Psoas muscle (tissue), 8 donors: ENCODE data around the gene BRD4. TPM values are rescaled to one million over a fixed set of nuclear protein-coding genes. Genes with fewer than 3 reads are reported as not detected.

Source experiments
- ATAC-seq, 4 donors: fragments of 200-7000 bp; cut with Tn5 transposase; one replicate each; pipeline ENCODE4 v1.9.1; 2020; ENCODE audit warnings: moderate library complexity in 3 of 4, mild to moderate bottlenecking in 2 of 4
- DNase-seq, 2 donors: peaks; one replicate each; pipeline ENCODE4 v3.0.0-alpha.2; 2020
- H3K27ac ChIP-seq: fragments of 200-600 bp; one replicate; pipeline ENCODE4 v1.8.0; 2022
- H3K27me3 ChIP-seq, 3 donors: fragments of 200-600 bp in 1 of 3; one replicate each; pipeline versions ENCODE4 v1.6.1 to v1.8.0; 2013 to 2022; ENCODE audit warnings: low read length in 2 of 3, mild to moderate bottlenecking in 2 of 3, moderate library complexity in 1 of 3; ENCODE audit not compliant: insufficient read depth in 3 of 3
- H3K36me3 ChIP-seq, 2 donors: fragments of 200-600 bp in 1 of 2; one replicate each; pipeline versions ENCODE4 v1.6.1 to v1.8.0; 2013 to 2022; ENCODE audit warnings: low read depth in 1 of 2, mild to moderate bottlenecking in 1 of 2, moderate library complexity in 1 of 2; ENCODE audit not compliant: insufficient read depth in 1 of 2
- H3K4me1 ChIP-seq: fragments of 200-600 bp; one replicate; pipeline ENCODE4 v1.8.0; 2022
- H3K4me3 ChIP-seq: fragments of 200-600 bp; one replicate; pipeline ENCODE4 v1.8.0; 2022; ENCODE audit warnings: mild to moderate bottlenecking
- H3K9me3 ChIP-seq: fragments of 200-600 bp; one replicate; pipeline ENCODE4 v1.8.0; 2022
- CTCF ChIP-seq: fragments of 200-600 bp; IDR thresholded peaks from one replicate; pipeline ENCODE4 v1.8.0; 2022; ENCODE audit warnings: antibody characterized with exemption
- WGBS, 3 donors: extraction: QIAGEN DNeasy Blood & Tissue Kit; methylation state at CpG; one replicate each; pipeline versions ENCODE4 v1.1.6 to v1.1.7; 2013; 5-methylcytosine and 5-hydroxymethylcytosine counted together
- intact Hi-C, 2 donors: fragments of 100-400 bp; cut with DNase I; formaldehyde crosslinking; loops; one replicate each; pipeline versions ENCODE4 v1.11.0 to v1.14.2; 2022
- polyA plus RNA-seq, 3 donors: library from polyadenylated mRNA; stranded (reverse); fragments of 200-250 nt; gene quantifications; one replicate each; pipeline ENCODE4 v1.2.3, GENCODE V29; 2013
- total RNA-seq, 4 donors: library from RNA; stranded (reverse); fragmentation: NEBNext Ultra II Directional in 2 of 4; extraction: Animal tissue kit (Norgen Biotek cat#: 25700) in 2 of 4; gene quantifications; one replicate each; pipeline versions ENCODE4 v1.2.1 to v1.2.4, GENCODE V29; 2021 to 2023
- donor health status: healthy with polysubstance abuse.
- donor health status: DM: no; HTN: no; CAD: no; lungs with moderate emphysema.
- donor health status: Bipolar disorder and iron deficiency.
- donor health status: healthy.
- donor health status: DM: yes; HTN: yes; CAD: no.
- donor health status: DM: no; HTN: no; CAD: no.
- donor health status: DM: no; HTN: no; CAD: no.
- donor health status: DM: yes; HTN: yes; CAD: no.

Gene BRD4
- total and polyA plus RNA-seq, 7 donors: 42.6 to 120 (median 98.6) TPM

DNA sequence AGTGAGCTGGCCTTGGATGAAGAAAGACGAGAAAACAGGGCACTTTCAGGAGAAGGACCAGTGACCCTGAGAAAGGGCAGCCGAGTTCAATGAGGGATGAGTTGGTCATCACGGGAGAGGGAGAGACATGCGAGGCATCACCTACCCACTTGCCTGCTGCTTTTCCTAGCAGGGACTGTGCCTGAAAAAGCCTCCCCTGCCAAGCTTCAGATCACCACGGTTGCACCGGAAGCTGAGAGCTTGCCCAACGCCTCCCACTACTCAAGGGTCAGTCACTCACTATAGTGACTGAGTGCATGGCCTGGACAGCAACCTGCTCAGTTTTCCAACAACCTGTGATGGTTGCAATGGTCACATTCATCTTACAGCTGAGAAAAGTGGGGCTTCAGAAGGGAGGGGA lies 87.5 kb downstream of the BRD4 start:
- H3K4me3 ChIP-seq: no peak overlapping the region
- intact Hi-C loops: no loop called here
- no peaks in the 10 kb centered on the region for H3K27me3 ChIP-seq
- peaks cover 0 to 57% of the 10 kb centered on the region in 2 donors for H3K36me3 ChIP-seq
- no peaks in the 10 kb centered on the region for H3K9me3 ChIP-seq
- ATAC-seq (no peak), DNase-seq (no peak)
- H3K4me1 ChIP-seq: peaks cover 40% of the 10 kb centered on the region
- peak overlapping the region; percentile 41 for H3K27ac ChIP-seq
- TF ChIP-seq CTCF: no peak
- WGBS, 3 donors: 72 to 82% (median 81%) methylated on average over 7 of the region's 7 CpGs

DNA sequence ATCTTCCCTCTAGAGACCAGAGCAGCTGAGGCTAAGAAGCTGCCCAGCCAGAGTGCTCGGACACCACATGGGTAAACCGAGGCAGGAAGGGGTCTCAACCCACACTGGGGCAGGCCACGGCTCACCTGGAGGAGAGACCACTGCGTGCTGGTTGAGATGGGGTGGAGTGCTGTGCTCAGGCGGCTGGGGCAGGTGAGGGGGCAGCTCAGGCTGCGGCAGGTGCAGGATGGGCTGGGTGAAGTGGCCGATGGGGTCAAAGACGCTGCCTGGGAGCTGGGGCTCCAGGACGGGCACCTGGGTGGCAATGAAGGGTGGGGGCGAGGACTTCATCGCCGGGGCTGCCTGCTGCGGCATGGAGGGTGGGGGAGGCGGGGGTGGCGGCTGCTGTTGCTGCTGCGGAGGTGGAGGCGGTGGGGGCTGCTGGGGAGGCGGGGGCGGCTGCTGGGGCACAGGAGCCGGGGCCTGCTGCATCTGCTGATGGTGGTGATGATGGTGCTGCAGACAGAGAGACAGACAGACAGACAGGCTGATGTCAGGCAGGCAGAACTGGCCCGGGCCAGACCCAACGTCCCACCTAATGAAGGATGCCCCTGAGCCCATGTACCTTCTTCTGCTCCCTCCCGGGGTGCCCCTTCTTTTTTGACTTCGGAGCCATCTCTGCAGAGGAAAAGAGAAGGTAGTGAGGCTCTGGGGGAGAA lies 88.1 kb downstream of the BRD4 start:
- Histone ChIP-seq H3K27me3 (no peaks in the 10 kb centered on the region), H3K9me3 (no peaks in the 10 kb centered on the region), H3K36me3 (peaks cover 5 to 62% of the 10 kb centered on the region in 2 donors), H3K4me3 (no peak overlapping the region), H3K27ac (no peak overlapping the region), H3K4me1 (peaks cover 34% of the 10 kb centered on the region)
- ATAC-seq: no peak
- TF ChIP-seq CTCF: no peak
- DNase-seq: no peak
- intact Hi-C loops: no loop called here
- 89 to 92% (median 90%) methylated on average over 19 to 24 of the region's 24 CpGs for WGBS, 3 donors

DNA sequence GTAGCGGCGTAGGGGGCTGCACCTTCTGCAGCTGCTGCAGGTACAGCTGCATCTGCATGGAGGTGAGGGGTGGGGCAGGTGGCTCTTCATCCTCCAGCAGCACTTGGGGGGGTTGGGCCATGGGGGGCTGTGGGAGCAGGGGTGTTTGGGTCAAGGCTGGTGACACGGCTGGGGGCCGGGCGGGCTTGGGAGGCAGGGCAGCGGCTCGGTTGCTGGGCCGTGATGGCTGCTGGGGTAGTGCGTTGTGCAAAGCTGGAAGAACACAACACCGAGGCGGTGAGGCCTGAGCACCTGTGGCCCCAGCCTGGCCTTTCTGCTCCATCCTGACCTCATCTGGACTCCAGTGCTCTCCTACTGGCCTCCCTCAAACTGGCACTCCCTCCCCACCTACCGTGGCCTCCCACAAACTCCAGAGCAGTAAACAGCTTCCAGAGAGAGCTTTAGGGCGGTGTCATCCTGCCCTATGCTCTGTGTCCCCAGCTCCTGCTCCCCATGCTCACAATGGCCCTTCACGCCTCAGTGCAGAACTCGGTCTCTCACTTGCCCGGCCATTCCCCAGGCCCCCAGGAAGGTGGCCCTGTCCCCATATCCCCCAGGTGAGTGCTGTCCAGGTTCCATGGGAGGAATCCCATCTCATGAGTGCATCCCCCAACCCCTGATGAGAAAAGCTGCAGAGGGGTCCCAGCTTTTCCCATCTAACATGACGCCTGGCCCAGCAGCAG lies 88.9 kb downstream of the BRD4 start:
- H3K4me1 ChIP-seq: peaks cover 26% of the 10 kb centered on the region
- H3K36me3 ChIP-seq: peaks cover 9 to 69% of the 10 kb centered on the region in 2 donors
- intact Hi-C loops: no loop called here
- DNase-seq: no peak
- no peaks in the 10 kb centered on the region for H3K9me3 ChIP-seq
- ATAC-seq: no peak
- WGBS, 3 donors: 88 to 97% (median 93%) methylated on average over 10 to 17 of the region's 17 CpGs
- no peak for TF ChIP-seq CTCF
- no peak overlapping the region for H3K4me3 ChIP-seq
- no peaks in the 10 kb centered on the region for H3K27me3 ChIP-seq
- no peak overlapping the region for H3K27ac ChIP-seq

GRCh38 chr19:15241259-15241910 lies 91.0 kb downstream of the BRD4 start:
- WGBS, 3 donors: 71 to 78% (median 73%) methylated on average over 9 of the region's 9 CpGs
- H3K9me3 ChIP-seq: no peaks in the 10 kb centered on the region
- H3K36me3 ChIP-seq: peaks cover 10 to 75% of the 10 kb centered on the region in 2 donors
- ATAC-seq (no peak), DNase-seq (no peak)
- no peak for TF ChIP-seq CTCF
- no peak overlapping the region for H3K4me3 ChIP-seq
- H3K27me3 ChIP-seq: no peaks in the 10 kb centered on the region
- intact Hi-C loops: no loop called here
- H3K4me1 ChIP-seq: peaks cover 6% of the 10 kb centered on the region
- no peak overlapping the region for H3K27ac ChIP-seq
